SK-N-SH treated with all-trans-retinoic acid at 6 μM for 48 hours (cell line): ENCODE results near the gene DPEP1.
"Not testable (repeated sequence)": the region's sequence is repeated elsewhere in the genome, so short reads cannot be mapped to it uniquely, and the experiment has no call there.

Experiments
- ATAC-seq: fragments of 200-7000 bp; cut with Tn5 transposase; 3 replicates; pipeline ENCODE4 v1.9.1; 2020; ENCODE audit warnings: mild to moderate bottlenecking, moderate library complexity
- ARNTL ChIP-seq: fragments of 450-650 bp; formaldehyde crosslinking; IDR thresholded peaks from 2 replicates; pipeline ENCODE4 v1.5.0; 2020; ENCODE audit warnings: low read depth, mild to moderate bottlenecking, moderate library complexity, borderline replicate concordance
- BACH2 ChIP-seq: fragments of 250-450 bp; sonication (Bioruptor Pico); IDR thresholded peaks from 2 replicates; pipeline ENCODE4 v1.9.0; 2021; ENCODE audit warnings: mild to moderate bottlenecking, borderline replicate concordance
- CSRNP3 ChIP-seq: fragments of 250-450 bp; sonication (Bioruptor Pico); IDR thresholded peaks from 2 replicates; pipeline ENCODE4 v1.5.1; 2021; ENCODE audit warnings: mild to moderate bottlenecking, moderate library complexity
- ESRRG ChIP-seq: fragments of 250-450 bp; sonication (Bioruptor Pico); IDR thresholded peaks from 2 replicates; pipeline ENCODE4 v1.6.1; 2021; ENCODE audit warnings: mild to moderate bottlenecking
- GLIS3 ChIP-seq: fragments of 250-450 bp; sonication (Bioruptor Pico); IDR thresholded peaks from 2 replicates; pipeline ENCODE4 v1.5.0; 2020; ENCODE audit warnings: mild to moderate bottlenecking, moderate library complexity
- ISL1 ChIP-seq: fragments of 250-450 bp; sonication (Bioruptor Pico); IDR thresholded peaks from 2 replicates; pipeline ENCODE4 v2.1.2; 2022; ENCODE audit warnings: mild to moderate bottlenecking, moderate library complexity
- OSR1 ChIP-seq: fragments of 250-450 bp; sonication (Bioruptor Pico); IDR thresholded peaks from 2 replicates; pipeline ENCODE4 v1.8.0; 2022; ENCODE audit warnings: moderate library complexity, mild to moderate bottlenecking, inconsistent platforms
- POU6F1 ChIP-seq: fragments of 250-450 bp; sonication (Bioruptor Pico); IDR thresholded peaks from 2 replicates; pipeline ENCODE4 v1.8.0; 2021; ENCODE audit warnings: low read depth, mild to moderate bottlenecking, moderate library complexity, borderline replicate concordance
- PPARA ChIP-seq: fragments of 250-450 bp; sonication (Bioruptor Pico); IDR thresholded peaks from 2 replicates; pipeline ENCODE4 v1.5.0; 2020; ENCODE audit warnings: mild to moderate bottlenecking, borderline replicate concordance
- RARB ChIP-seq: fragments of 250-450 bp; sonication (Bioruptor Pico); IDR thresholded peaks from 2 replicates; pipeline ENCODE4 v1.8.0; 2021; ENCODE audit warnings: mild to moderate bottlenecking, moderate library complexity
- SNAI2 ChIP-seq: fragments of 250-450 bp; sonication (Bioruptor Pico); IDR thresholded peaks from 2 replicates; pipeline ENCODE4 v1.5.0; 2020; ENCODE audit warnings: mild to moderate bottlenecking, moderate library complexity
- TCF4 ChIP-seq: fragments of 250-450 bp; sonication (Bioruptor Pico); IDR thresholded peaks from 2 replicates; pipeline ENCODE4 v1.8.0; 2021; ENCODE audit warnings: mild to moderate bottlenecking, moderate library complexity, borderline replicate concordance
- TOX ChIP-seq: fragments of 250-450 bp; sonication (Bioruptor Pico); IDR thresholded peaks from 2 replicates; pipeline ENCODE4 v1.8.0; 2021; ENCODE audit warnings: mild to moderate bottlenecking, moderate library complexity, borderline replicate concordance
- ZC3H10 ChIP-seq: fragments of 250-450 bp; sonication (Bioruptor Pico); IDR thresholded peaks from 2 replicates; pipeline ENCODE4 v1.5.1; 2021; ENCODE audit warnings: mild to moderate bottlenecking, moderate library complexity
- ZFP3 ChIP-seq: fragments of 250-450 bp; sonication (Bioruptor Pico); IDR thresholded peaks from 2 replicates; pipeline ENCODE4 v1.5.0; 2020; ENCODE audit warnings: mild to moderate bottlenecking, moderate library complexity
- ZFP30 ChIP-seq: fragments of 450-650 bp; formaldehyde crosslinking; IDR thresholded peaks from 2 replicates; pipeline ENCODE4 v1.5.0; 2022; ENCODE audit warnings: mild to moderate bottlenecking, moderate library complexity
- ZNF565 ChIP-seq: fragments of 450-650 bp; formaldehyde crosslinking; conservative IDR thresholded peaks from 2 replicates; pipeline ENCODE4 v1.5.0; 2020; ENCODE audit warnings: low read depth, mild to moderate bottlenecking, moderate library complexity
- ZNF70 ChIP-seq: fragments of 450-650 bp; formaldehyde crosslinking; IDR thresholded peaks from 2 replicates; pipeline ENCODE4 v1.5.0; 2020; ENCODE audit warnings: mild to moderate bottlenecking, moderate library complexity
- ZNF8 ChIP-seq: fragments of 450-650 bp; formaldehyde crosslinking; IDR thresholded peaks from 2 replicates; pipeline ENCODE4 v1.5.0; 2020; ENCODE audit warnings: mild to moderate bottlenecking, moderate library complexity
- TF ChIP-seq, protein P1 (sequence below): fragments of 250-450 bp; sonication (Bioruptor Pico); IDR thresholded peaks from 2 replicates; pipeline ENCODE4 v1.5.1; 2020; ENCODE audit warnings: low read depth, mild to moderate bottlenecking, moderate library complexity
- TF ChIP-seq, protein P2 (sequence below): fragments of 250-450 bp; sonication (Bioruptor Pico); IDR thresholded peaks from 2 replicates; pipeline ENCODE4 v1.5.0; 2020; ENCODE audit warnings: mild to moderate bottlenecking, moderate library complexity

Gene DPEP1

DNA sequence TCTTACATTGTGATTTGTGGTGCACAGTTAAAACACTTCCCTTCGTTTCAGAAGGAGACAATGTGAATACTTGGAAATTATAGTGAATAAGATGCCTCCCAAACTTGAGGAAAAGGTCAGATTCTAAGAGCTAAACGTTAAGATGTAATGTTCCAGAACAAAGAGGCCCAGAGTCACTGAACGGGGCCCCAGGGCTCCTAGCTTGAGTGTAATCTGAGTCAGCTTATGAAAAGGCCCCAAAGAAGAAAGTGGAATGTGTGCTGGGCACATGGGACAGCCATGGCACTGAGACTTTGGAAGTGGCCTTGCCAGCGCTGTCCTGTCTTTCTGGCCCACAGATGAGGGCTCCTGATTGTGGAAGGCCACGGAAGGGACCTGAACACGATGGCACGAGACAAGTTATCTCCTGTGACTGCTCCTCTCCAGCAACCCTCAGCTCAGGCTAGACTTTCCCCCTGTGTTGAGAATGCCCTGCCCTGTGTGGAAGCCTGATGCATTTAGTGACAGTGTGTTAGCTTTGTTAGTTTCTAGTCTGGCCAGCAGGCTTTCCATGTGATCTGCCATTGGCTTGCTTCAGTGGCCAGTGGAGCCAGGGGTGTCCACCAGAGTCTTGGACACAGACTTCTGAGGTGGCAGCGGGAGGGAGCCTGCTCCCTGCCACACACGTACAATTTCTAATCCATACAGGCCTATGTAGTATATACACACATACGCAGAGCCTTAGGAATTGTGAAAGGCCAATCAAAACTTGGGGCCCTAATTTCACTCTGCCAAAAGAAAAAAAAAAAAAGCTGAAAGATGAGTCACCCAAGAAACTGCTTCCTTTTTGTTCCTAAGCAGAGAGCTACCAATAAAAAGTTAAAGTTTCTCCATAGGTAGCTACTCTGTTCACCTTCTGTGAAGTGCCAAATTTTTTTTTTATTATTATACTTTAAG, 57.3 kb downstream of the DPEP1 start (continued):
- TF ChIP-seq ZNF8 (CRISPR knock-in tag): no peak
- no peak for TF ChIP-seq ESRRG (CRISPR knock-in tag)

- not testable (repeated sequence) for ATAC-seq
Observed at GRCh38 chr16:89671565-89671964, 58.1 kb downstream of the DPEP1 start.

DNA sequence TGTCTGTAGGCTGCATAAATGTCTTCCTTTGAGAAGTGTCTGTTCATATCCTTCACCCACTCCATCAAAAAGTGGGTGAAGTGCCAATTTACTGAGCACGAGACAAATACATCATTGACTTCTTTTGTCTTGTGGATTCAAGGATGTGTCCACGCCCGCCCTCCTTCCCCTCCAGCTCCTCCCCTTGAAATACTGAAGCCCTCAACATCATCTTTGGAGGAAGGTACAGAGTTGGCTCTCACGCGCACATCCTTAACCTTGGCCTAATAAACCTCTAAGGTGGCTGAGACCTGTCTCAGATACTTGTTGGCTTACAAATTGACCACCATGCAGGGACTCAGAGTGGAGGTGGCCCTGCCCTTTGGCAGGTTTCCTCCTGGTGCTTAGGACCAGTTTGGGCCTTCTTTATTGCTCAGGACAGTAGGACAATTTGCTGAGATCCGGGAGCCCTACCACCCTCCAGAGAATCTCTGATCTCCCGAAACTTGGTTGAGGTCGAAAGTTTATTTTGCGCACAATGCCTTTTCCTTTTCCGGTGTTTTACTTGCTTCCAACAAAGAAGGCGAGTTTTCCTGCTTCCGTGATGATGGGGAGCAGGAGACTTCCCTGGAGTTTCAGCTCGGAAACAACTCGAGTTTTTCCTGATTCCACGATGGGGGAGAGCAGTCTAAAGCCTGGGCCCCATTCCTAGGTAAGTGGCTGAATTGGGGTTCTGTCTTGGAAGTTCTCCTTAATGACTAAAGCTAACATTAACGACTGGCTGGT, 58.9 kb downstream of the DPEP1 start:
- TF ChIP-seq BACH2 (CRISPR knock-in tag) (no peak), GLIS3 (no peak), ZNF565 (CRISPR knock-in tag) (no peak), TOX (CRISPR knock-in tag) (no peak), ZC3H10 (CRISPR knock-in tag) (no peak), ZNF8 (CRISPR knock-in tag) (no peak), PPARA (CRISPR knock-in tag) (no peak), TCF4 (CRISPR knock-in tag) (no peak)
- TF ChIP-seq, protein P1, sequence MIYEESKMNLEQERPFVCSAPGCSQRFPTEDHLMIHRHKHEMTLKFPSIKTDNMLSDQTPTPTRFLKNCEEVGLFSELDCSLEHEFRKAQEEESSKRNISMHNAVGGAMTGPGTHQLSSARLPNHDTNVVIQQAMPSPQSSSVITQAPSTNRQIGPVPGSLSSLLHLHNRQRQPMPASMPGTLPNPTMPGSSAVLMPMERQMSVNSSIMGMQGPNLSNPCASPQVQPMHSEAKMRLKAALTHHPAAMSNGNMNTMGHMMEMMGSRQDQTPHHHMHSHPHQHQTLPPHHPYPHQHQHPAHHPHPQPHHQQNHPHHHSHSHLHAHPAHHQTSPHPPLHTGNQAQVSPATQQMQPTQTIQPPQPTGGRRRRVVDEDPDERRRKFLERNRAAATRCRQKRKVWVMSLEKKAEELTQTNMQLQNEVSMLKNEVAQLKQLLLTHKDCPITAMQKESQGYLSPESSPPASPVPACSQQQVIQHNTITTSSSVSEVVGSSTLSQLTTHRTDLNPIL: no peak
- TF ChIP-seq, protein P2, sequence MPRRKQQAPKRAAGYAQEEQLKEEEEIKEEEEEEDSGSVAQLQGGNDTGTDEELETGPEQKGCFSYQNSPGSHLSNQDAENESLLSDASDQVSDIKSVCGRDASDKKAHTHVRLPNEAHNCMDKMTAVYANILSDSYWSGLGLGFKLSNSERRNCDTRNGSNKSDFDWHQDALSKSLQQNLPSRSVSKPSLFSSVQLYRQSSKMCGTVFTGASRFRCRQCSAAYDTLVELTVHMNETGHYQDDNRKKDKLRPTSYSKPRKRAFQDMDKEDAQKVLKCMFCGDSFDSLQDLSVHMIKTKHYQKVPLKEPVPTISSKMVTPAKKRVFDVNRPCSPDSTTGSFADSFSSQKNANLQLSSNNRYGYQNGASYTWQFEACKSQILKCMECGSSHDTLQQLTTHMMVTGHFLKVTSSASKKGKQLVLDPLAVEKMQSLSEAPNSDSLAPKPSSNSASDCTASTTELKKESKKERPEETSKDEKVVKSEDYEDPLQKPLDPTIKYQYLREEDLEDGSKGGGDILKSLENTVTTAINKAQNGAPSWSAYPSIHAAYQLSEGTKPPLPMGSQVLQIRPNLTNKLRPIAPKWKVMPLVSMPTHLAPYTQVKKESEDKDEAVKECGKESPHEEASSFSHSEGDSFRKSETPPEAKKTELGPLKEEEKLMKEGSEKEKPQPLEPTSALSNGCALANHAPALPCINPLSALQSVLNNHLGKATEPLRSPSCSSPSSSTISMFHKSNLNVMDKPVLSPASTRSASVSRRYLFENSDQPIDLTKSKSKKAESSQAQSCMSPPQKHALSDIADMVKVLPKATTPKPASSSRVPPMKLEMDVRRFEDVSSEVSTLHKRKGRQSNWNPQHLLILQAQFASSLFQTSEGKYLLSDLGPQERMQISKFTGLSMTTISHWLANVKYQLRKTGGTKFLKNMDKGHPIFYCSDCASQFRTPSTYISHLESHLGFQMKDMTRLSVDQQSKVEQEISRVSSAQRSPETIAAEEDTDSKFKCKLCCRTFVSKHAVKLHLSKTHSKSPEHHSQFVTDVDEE (CRISPR knock-in tag): no peak
- ATAC-seq: no peak

GRCh38 chr16:89678258-89678657, 64.8 kb downstream of the DPEP1 start:
- no peak for ATAC-seq

More at GRCh38 chr16:89678258-89678657, 64.8 kb downstream of the DPEP1 start:
- TF ChIP-seq ARNTL (CRISPR knock-in tag) (no peak), ESRRG (CRISPR knock-in tag) (no peak), GLIS3 (no peak), POU6F1 (no peak), PPARA (CRISPR knock-in tag) (no peak), RARB (CRISPR knock-in tag) (no peak), OSR1 (CRISPR knock-in tag) (no peak), ZFP3 (CRISPR knock-in tag) (no peak), ZFP30 (CRISPR knock-in tag) (no peak), ZC3H10 (CRISPR knock-in tag) (no peak), ZNF70 (CRISPR knock-in tag) (no peak), TOX (CRISPR knock-in tag) (no peak), SNAI2 (CRISPR knock-in tag) (no peak), ZNF8 (CRISPR knock-in tag) (no peak), ZNF565 (CRISPR knock-in tag) (no peak), TCF4 (CRISPR knock-in tag) (no peak), CSRNP3 (CRISPR knock-in tag) (no peak), ISL1 (CRISPR knock-in tag) (no peak)
- TF ChIP-seq, protein P1: no peak
- TF ChIP-seq, all 23 proteins: peak for 0
